ENCODE results near the gene P3H4. TPM values are rescaled to one million over a fixed set of nuclear protein-coding genes. Genes with fewer than 3 reads are reported as not detected.

The P3H4 gene
- polyA plus RNA-seq, 1 donor from 2014 or later = 17.8 TPM

- Histone ChIP-seq H3K36me3 (ENCODE audit: insufficient read depth, low read length) (peaks cover 6% of the 10 kb centered on the region), H3K9me3 (ENCODE audit: low read length) (no peaks in the 10 kb centered on the region), H3F3A (ENCODE audit: insufficient read depth, low read length, poor library complexity, severe bottlenecking) (no peaks in the 10 kb centered on the region), H4K20me1 (ENCODE audit: insufficient read depth) (no peaks in the 10 kb centered on the region), H3K27ac (ENCODE audit: low read length) (no peak overlapping the region), H3K4me2 (ENCODE audit: low read length) (no peak overlapping the region), H2AFZ (ENCODE audit: low read depth, low read length) (no peak overlapping the region), H3K9ac (ENCODE audit: low read length) (no peak overlapping the region), H3K27me3 (ENCODE audit: insufficient read depth, low read depth, low read length) (no peaks in the 10 kb centered on the region), H3K79me2 (replicated peaks; ENCODE audit: insufficient read depth, low read length) (no peaks in the 10 kb centered on the region), H3K9me2 (ENCODE audit: insufficient read depth, low read length) (no peaks in the 10 kb centered on the region), H3K4me3 (ENCODE audit: low read length) (no peak overlapping the region)
- TF ChIP-seq EP300 (conservative IDR thresholded peaks at IDR 0.05; ENCODE audit: poor library complexity, severe bottlenecking) (no peak), POLR2AphosphoS5 (IDR thresholded peaks at IDR 0.05) (no peak)
Observed at GRCh38 chr17:41763327-41763726, 48.4 kb downstream of the P3H4 start.

- Histone ChIP-seq H3K4me2 (ENCODE audit: low read length) (no peak overlapping the region), H3K9ac (ENCODE audit: low read length) (no peak overlapping the region), H2AFZ (ENCODE audit: low read depth, low read length) (no peak overlapping the region), H3K79me2 (replicated peaks; ENCODE audit: insufficient read depth, low read length) (no peaks in the 10 kb centered on the region), H3K27me3 (ENCODE audit: insufficient read depth, low read depth, low read length) (no peaks in the 10 kb centered on the region), H3F3A (ENCODE audit: insufficient read depth, low read length, poor library complexity, severe bottlenecking) (no peaks in the 10 kb centered on the region), H3K9me2 (ENCODE audit: insufficient read depth, low read length) (no peaks in the 10 kb centered on the region), H3K9me3 (ENCODE audit: low read length) (no peaks in the 10 kb centered on the region), H3K27ac (ENCODE audit: low read length) (no peak overlapping the region), H3K36me3 (ENCODE audit: insufficient read depth, low read length) (peaks cover 6% of the 10 kb centered on the region), H4K20me1 (ENCODE audit: insufficient read depth) (no peaks in the 10 kb centered on the region), H3K4me3 (ENCODE audit: low read length) (no peak overlapping the region)
- TF ChIP-seq MXI1 (conservative IDR thresholded peaks at IDR 0.05; ENCODE audit: poor library complexity, severe bottlenecking) (no peak), CTCF (IDR thresholded peaks at IDR 0.05; ENCODE audit: poor library complexity, severe bottlenecking) (no peak), POLR2AphosphoS5 (IDR thresholded peaks at IDR 0.05) (no peak), TAF1 (IDR thresholded peaks at IDR 0.05; ENCODE audit: low read depth) (no peak), SMC3 (conservative IDR thresholded peaks at IDR 0.05; ENCODE audit: poor library complexity) (no peak), EZH2 (IDR thresholded peaks at IDR 0.05; ENCODE audit: borderline replicate concordance, insufficient read depth, low read length, poor library complexity, severe bottlenecking) (no peak), RAD21 (conservative IDR thresholded peaks at IDR 0.05) (no peak), EP300 (conservative IDR thresholded peaks at IDR 0.05; ENCODE audit: poor library complexity, severe bottlenecking) (no peak), REST (IDR thresholded peaks at IDR 0.05; ENCODE audit: borderline replicate concordance) (no peak)
Observed at GRCh38 chr17:41762841-41763240, 48.9 kb downstream of the P3H4 start.

GRCh38 chr17:41762391-41762790 is 49.4 kb downstream of the P3H4 start:
- Histone ChIP-seq H3K9me2 (ENCODE audit: insufficient read depth, low read length) (no peaks in the 10 kb centered on the region), H3K27me3 (ENCODE audit: insufficient read depth, low read depth, low read length) (no peaks in the 10 kb centered on the region), H3K4me2 (ENCODE audit: low read length) (no peak overlapping the region), H3K79me2 (replicated peaks; ENCODE audit: insufficient read depth, low read length) (no peaks in the 10 kb centered on the region), H3F3A (ENCODE audit: insufficient read depth, low read length, poor library complexity, severe bottlenecking) (no peaks in the 10 kb centered on the region), H2AFZ (ENCODE audit: low read depth, low read length) (no peak overlapping the region), H3K27ac (ENCODE audit: low read length) (no peak overlapping the region), H4K20me1 (ENCODE audit: insufficient read depth) (no peaks in the 10 kb centered on the region), H3K4me3 (ENCODE audit: low read length) (no peak overlapping the region), H3K9me3 (ENCODE audit: low read length) (no peaks in the 10 kb centered on the region), H3K36me3 (ENCODE audit: insufficient read depth, low read length) (peaks cover 6% of the 10 kb centered on the region), H3K9ac (ENCODE audit: low read length) (no peak overlapping the region)
- TF ChIP-seq CTCF (IDR thresholded peaks at IDR 0.05; ENCODE audit: poor library complexity, severe bottlenecking) = no peak
